Measurements from ENCODE around the gene LCN2.

- TF ChIP-seq BHLHE40 (IDR thresholded peaks at IDR 0.05; ENCODE audit: borderline replicate concordance): no peak
- TF ChIP-seq SP1 (IDR thresholded peaks at IDR 0.05): no peak
- TF ChIP-seq ELF4 (IDR thresholded peaks at IDR 0.05): no peak
- TF ChIP-seq TARDBP (IDR thresholded peaks at IDR 0.05): no peak
- no peak for TF ChIP-seq HDGF (IDR thresholded peaks at IDR 0.05; ENCODE audit: borderline replicate concordance)
- no peak for TF ChIP-seq SUZ12 (IDR thresholded peaks at IDR 0.05)
These were observed 11.3 kb downstream of the LCN2 start for GRCh38 chr9:128160603-128160987.

Data from HEK293T (cell line).